Renal cortical epithelial cell (primary cell): ENCODE results near the gene STXBP4. TPM values are rescaled to one million over a fixed set of nuclear protein-coding genes. Genes with fewer than 3 reads are reported as not detected.

ENCODE experiments used
- DNase-seq: peaks from one replicate; pipeline ENCODE4 v3.0.0-alpha.2; 2011; ENCODE audit warnings: low read depth
- total RNA-seq: library from RNA; depleted of rRNA; stranded (reverse); fragments of >200 nt; gene quantifications from 2 replicates; pipeline ENCODE4 v1.2.3, GENCODE V29; 2014

Gene STXBP4
- total RNA-seq, 1 donor from 2014 or later: 72.5 TPM

DNA sequence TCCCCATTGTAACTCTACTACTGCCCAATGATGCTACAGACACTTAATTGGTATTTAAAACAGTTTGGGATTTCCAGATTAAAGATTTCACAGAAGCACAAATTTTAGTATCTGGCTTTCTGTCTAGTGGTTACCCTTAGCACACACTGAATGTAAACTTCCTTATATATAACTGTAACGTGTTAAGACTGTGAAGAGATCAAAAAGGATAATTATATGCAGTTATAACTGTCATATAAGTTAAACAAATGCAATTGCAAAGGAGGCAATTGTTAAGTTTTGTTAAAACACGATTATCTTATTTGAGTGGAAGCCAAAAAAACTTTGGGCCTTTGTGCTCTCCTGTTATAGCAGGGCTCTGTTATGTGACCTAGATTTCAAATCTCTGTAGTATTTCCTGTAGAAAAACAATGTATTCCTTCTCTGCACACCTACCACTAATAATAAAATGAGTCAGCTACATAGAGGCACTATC is 147.9 kb downstream of the STXBP4 start:
- no peak for DNase-seq

DNA sequence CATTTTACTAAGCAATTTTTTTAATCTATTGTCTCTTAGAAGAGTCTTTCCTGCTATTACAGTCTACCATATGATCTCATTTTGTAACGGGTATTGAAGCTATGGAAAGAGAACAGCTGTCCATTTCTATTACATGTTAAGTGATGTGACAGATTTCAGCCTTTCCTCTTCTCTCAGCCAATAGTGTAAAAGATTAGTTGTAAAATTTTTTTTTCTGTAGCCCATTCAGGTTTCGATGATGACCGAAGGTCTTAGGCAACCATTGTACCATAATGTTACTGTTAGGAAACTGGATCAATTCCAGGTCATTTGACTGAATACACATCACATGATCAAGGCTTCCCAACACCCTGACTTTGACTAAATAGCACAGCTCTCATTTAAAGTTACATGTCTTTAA is 148.6 kb downstream of the STXBP4 start:
- DNase-seq: peak; percentile 60

DNA sequence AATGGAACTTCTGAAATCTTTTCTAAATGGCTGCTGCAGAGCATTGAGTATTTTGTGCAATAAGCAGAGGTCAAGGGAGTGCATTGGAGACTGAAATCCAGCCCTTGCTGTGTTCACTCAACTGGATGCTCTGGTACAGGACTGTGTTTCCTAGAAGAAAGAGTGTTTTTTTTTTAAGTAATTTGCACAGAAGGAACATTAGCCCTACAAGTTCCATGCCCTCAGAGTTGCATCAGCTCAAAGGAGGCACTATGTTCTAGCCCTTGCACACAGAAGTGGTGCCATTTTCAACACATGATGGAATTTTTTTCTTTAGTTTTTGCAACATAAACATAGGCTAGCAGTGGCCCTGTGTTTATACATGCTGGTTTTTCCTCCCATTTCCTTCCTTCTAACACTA is 152.1 kb downstream of the STXBP4 start:
- peak; percentile 77 for DNase-seq

DNA sequence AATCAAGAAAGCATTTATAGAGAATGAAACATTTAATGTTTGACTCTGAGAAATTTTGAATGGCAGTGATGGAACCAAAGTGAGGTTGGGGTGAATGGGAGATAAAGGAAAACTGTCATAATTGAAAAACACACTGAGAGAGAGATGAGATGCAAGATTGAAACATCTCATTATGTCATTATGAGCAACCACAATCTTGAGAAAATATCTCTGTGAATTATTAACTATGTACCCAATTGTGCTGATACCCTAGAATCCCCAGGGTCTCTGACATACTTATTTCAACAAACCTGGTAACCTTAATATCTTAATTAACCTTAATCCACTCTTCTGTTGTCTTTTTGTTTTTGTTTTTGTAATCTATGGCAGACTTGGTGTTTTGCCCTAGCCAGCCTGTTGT is 152.7 kb downstream of the STXBP4 start:
- DNase-seq: peak; percentile 14

DNA sequence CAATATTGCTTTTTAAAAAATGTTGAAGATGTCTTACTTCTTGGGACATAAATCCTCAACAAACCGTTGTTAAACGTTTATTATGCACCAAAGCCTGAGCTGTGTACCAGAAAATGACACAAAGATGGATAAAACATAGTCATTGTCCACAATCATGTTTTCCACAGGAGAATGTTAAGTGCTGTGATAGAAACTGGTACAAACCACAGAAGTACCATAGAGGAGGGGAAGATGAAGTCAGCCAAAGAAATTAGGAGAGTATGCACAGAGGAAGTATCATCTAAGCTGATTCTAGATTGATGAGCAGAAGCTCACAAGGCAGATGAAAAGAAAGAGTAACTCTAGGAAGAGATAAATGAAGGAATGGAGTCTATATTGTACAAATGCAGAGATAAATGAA is 153.5 kb downstream of the STXBP4 start:
- no peak for DNase-seq

DNA sequence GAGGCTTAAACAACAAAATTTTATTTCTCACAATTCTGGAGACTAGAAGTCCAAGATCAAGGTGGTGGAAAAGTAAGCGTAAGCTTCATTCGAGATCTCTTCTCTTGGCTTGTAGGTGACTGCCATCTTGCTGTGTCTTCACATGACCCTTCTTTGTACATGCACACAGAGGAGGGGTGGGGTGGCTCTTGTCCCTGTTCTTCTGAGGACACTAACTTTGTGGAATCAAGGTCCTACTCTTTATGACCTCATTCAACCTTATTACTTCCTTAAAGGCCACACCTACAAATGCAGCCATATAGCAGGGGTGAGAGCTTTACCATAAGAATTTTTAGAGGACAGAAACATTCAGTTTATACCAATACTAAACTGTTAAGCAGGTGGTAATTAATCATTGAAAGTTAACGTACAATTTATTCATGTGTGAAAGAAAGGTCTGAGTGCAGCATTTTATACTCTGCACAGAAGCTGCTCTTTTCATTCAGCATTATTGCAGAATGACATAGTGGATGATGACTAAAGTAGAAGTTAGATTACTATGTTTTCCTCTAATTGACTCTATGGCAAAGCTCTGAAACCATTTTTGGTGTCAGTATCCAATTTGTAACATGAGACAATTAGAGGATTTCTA is 156.3 kb downstream of the STXBP4 start:
- DNase-seq: peak; percentile 53

DNA sequence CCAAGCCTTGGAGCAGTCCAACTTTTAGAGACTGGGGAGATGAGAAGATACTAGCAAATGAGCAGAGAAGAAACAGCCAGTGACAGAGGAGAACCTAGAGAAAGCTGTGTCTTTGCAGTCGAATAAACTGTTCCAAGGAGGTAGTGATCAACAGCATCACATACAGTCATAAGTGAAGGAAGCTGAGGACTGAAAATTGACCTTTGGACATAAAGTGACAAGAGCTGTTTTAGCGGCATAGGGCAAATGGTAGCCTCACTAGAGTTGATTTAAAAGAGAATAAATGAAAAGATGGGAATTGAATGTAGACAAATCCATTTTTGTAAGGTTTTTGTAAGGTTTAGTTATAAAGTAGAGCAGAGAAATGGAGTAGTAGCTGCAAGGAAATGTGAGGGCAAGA is 165.0 kb downstream of the STXBP4 start:
- no peak for DNase-seq

DNA sequence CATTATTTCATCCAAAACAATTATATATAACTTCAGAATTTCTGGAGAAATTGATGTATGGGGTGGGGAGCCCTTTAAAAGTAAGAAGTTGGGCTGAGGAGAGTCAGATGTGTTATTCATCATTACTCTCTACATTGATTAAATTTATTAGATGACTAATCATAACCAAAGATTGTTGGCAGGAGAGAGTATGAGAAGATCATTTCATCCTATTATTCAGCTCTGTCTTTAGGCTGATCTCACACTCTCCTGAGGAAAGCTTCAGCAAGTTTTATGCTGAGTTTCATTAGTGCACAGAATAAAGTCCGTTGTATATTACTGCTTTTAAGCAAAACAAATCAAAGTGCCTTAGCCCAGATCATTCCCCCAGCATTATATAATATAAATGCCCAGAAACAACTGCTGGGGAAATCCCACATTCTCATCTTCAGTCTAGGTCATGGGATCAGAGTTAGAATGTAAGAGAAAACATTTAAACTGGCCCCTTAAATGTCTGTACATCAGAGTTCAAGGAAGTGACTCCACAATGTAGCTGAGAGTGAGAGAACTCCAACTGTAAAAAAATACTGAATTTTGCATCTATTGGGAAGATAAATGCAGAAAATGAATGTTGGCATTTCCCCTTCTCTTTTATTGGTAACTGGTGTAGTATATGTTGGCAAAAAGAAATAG is 166.1 kb downstream of the STXBP4 start:
- no peak for DNase-seq

DNA sequence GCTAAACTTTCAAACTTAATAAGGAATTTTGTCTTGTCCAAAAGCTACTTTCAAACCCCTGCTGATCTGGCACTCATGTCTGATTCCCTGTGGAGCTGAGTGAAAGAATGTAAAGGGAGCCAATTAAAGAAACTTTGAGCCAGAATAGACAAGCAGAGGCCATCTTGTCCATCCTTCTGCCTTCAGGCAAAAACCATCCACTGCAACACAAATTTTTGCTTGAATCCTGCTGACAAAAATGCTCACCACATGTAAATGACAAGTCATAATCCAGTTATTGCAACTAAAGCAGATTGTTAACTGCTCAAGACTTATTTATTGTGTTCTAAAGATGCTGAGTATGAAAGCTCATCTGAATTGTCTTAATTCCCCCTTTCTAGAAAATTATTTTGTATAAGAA is 172.2 kb downstream of the STXBP4 start:
- DNase-seq: no peak

DNA sequence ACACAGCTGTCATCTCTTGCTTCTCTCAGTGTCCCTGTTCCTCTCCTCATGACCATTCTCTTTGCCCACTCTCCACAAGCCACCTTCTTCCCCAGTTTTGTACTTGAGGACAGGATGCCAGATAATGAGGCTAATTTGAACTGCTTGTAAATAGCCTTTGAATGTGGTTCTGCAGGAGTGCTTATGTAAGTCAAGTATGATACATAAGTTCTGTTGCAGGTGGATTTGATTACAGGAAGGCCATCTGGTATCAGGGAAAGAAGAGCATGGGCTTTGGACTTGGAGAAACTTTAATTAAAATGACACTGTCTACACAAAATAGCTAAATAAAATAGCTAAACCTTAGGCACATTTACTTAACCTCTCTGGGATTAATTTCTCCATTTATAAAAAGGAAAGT is 176.0 kb downstream of the STXBP4 start:
- no peak for DNase-seq

DNA sequence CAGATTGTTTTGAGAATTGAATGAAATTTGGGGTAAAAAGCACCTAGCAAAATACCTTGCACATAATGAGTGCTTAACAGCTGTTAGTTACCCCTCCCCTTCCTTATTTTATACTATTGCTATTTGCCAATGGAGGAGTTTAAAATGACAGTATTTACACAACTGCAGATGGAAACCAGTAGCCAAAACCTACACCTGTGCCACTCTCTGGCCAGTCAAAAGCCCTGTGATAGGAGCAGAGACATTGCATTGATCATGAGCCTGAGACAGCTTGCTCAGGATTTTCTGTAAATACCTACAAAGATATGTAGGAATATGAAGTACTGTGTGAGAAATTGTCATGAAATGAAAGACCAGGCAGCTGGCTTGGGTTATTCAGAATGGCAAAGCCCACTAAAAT is 180.9 kb downstream of the STXBP4 start:
- DNase-seq: no peak

DNA sequence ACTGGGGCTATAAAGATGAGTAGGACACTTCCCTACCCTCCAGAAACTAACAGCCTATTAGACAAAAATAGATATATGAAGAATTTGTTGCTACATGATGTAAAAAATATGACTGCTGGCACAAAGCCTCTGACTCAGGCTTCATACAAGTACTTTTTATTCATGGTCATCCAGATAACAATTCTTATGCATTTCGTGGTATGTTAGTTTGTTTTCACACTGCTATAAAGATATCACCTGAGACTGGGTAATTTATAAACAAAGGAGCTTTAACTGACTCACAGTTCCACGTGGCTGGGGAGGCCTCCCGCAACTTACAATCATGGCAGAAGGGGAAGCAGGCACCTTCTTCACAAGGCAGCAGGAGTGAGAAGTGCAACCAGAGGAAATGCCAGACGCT is 183.7 kb downstream of the STXBP4 start:
- DNase-seq: peak; percentile 51

DNA sequence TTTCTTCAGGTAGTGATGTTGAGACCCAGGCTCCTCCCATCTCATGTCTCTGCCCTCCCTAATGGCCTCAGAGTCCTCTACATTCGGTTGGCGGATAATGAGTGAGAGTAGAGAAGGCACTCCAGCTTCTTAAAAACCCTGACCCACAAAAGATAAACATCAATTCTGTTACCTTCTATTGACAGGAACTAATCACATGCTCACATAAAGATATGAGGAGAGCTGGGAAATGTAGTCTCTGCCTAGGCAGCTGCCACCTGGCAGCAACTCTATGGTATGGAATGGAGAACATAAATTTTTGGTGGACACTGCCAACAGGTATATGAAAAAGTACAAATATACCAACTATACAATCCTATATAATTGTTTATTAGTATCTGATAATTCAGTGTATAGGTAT is 185.5 kb downstream of the STXBP4 start:
- DNase-seq: no peak

DNA sequence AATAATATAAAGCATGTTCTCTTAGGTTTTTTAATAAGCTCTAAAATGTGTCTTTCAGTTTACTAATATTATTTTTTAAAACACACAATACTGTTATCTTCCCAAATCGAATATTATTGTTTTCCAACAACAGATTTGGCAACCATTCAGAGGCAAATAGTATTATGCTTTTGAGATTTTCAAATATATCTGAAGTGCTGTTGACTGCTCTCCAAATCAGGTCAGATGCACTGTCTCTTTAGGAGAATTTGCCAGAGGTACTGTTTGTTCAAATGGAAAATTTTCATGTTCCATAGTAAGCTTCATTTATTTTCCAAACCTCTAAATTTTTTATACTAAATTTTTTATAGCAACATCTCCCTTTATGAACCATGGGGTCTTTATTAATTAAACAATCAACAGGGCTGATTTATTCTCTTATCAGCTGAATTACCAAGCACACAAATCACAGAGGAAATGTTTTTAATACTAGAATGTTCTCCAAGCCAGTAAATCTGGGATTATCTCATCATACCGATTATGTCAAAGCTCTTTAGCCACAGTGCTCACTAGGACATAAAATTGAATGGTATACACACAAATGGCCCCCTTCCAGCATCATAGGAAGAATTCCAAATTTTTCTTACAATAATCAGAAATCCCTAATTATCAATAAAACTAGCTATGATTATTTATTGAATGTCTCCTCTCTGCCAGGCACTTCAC is 187.4 kb downstream of the STXBP4 start:
- no peak for DNase-seq

DNA sequence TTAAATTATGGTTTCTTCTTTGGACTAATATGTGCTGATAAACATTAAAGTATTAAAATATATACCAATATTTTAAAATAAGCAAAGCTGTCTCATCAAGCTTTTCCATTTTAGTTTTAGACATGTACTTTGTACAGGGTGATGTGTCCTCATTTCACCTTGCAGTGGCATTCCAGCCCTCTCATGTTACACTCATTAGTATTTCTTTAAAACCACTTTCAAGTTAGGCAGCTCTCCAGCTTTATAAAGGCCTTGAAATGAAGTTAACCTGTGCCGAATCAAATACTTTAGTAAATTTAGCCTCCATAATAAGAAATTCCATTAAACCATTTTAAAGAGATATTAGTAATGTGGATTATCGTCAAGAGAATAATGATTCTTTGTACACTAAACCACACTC is 188.6 kb downstream of the STXBP4 start:
- peak; percentile 81 for DNase-seq

DNA sequence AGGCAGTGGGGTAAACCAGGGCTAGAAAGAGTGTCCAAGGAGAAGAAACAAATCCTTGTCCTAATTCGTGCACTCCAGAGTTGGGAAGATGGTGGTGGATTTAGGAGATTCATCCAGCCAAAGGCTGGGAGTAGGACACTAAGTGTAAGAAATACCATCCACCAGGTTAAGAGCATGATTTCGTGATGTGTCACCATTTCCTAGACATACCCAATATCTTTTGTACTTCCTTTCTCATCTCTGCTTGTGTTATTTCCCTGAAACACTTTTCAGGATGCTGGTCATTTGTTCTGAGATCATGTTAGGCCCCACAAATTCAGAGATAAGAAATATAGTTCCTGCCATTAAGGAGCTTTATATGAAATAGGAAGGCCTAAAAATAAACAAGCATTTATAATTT is 189.9 kb downstream of the STXBP4 start:
- peak; percentile 54 for DNase-seq

DNA sequence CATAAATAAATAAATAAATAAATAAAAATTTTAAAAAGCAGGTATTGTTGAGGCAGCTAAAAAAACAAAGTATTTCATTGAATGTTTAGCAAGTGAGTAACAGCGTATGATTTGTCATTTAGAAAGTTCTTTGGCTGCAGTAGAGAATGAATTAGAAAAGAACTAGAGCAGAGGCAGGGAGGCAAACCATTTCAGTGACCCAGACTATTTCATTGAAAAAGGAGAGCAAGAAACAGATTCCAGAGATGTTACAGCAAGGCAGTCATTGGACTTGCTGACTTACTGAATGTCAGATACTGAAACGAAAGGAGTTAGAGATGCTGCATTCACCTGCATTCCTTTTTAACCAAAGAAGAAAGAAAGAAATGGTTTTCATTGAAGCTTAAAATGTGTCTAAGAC is 190.7 kb downstream of the STXBP4 start:
- DNase-seq: peak; percentile 61

DNA sequence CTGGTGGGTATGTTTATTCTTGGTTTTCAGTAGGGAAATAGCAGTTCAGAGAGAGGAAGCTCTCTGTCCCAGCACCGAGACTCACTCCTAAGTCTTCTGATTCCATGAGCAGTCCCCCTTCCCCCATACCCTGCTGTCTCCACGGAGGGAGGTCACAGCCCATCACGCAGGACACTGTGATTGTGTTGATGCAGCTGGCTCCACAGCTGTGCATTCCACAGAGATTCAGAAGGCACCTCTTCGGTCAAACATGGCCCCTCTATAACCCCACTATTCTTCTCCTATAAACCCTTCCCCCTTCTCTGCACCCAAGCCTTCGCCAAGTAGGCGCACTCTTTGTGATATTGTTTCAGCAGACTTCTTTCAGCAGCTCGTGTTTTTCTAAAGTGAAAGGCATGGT is 191.9 kb downstream of the STXBP4 start:
- DNase-seq: no peak

DNA sequence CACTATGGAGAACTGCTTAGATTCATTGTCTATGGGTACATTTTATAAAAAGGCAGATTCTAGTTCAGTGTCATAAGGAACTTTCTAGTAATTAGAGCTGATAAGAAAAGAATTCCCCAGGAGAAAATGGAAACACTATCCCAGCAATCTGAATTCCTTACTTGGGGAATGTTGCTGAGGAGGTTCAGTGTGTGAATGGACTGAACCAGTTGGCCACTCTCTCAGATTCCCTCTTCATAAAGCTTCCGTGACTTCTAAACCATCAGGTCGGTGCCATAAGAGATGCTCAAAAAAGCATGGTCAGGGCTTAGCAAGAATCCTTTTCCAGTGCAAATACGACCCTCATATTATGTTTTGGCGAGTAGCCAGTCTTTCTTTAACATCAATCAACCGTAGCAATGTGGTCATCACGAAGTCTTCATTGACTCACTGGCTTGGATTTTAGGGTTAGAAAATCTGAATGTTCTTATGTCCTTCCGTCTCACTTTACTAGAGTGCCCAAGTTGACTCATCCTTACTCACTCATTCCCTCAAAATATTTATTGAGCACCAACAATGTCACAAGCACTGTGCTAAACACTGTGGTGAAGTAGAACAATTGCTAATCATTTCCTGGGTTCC is 193.5 kb downstream of the STXBP4 start:
- DNase-seq: peak; percentile 99

DNA sequence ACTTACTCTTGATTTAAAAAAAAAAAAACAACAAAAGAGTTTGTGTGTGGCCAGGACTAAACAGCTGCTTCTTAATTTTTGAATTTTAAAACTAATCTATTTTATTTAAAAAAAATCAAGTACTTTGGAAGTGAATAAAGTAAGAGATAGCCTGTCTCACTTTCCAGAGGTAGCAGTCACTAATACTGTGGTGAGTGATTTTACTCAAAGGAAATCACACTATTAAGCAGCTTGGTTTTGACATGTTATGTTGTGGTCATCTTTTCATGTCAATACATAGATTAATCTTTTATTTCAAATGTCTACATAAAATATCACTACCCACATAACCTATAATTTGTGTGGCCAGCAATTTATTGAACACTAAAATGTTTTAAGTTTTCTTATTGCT is 194.0 kb downstream of the STXBP4 start:
- no peak for DNase-seq

DNA sequence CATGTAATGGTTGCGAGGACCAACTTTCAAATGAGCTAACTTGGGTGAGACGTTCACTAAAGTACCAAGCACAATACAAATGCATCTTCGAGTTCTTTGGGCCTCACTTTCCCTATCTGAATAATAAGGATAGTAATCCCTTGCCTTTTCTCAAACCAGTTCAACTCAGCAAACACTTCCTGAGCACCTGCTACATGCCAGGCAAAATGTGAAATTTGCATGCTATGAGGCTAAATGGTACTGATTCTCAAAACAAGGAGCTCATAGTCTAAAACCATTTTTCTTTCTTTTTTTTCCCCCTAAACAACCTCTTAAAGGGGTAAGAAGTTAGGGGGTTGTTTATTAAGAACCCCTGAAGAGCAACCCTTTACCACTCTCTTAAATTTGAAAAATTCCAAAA is 194.8 kb downstream of the STXBP4 start:
- no peak for DNase-seq

DNA sequence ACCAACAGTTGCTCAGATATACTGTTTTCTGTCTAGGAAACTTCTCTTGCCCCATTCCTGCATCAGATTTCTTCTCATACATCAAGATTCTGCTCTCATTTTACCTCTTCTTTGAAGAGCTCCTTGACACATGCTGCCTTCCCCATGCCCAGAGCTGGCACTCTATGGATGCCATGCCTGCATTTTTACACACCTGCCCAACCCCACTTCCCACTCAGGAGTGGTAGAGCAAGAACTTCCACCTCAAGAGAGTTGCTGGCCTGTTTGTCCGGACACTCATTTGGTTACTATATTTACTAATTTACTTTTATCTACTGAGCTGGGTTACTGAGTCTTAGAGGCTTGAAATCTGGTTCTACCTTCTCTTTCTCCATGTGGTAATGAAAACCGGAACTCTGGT is 197.9 kb downstream of the STXBP4 start:
- DNase-seq: no peak
